Activated CD4-positive, CD25-positive, alpha-beta regulatory T cell treated with anti-CD3 and anti-CD28 coated beads, Interleukin-2, amount 50 U/mL, for 24 hours (primary cell): ENCODE measurements around the gene ZSCAN5C.
"Not testable (repeated sequence)": the region's sequence is repeated elsewhere in the genome, so short reads cannot be mapped to it uniquely, and the experiment has no call there.

Experiments used
- ATAC-seq, 2 donors: fragments of 150-1000 bp; cut with Tn5 transposase; one replicate each; pipeline ENCODE4 v1.10.0; 2021; ENCODE audit warnings: mild to moderate bottlenecking in 1 of 2, moderate library complexity in 1 of 2

Gene ZSCAN5C

GRCh38 chr19:56201973-56202372 lies at the start of gene ZSCAN5C:
Gene ZSCAN5C, plus strand, starts transcription at chr19:56202273. Its CDS starts 3,641 bp downstream, at chr19:56205914.
- no peak for ATAC-seq

GRCh38 chr19:56152644-56153043 lies 49.4 kb upstream of the ZSCAN5C start:
- no peak for ATAC-seq

- no peak for ATAC-seq
Measured at GRCh38 chr19:56153507-56153906, 48.6 kb upstream of the ZSCAN5C start.

GRCh38 chr19:56155124-56155687 lies 46.9 kb upstream of the ZSCAN5C start:
- ATAC-seq, result no peak

- no peak for ATAC-seq
Measured at GRCh38 chr19:56156768-56157167, 45.3 kb upstream of the ZSCAN5C start.

- ATAC-seq, result no peak
Measured at GRCh38 chr19:56158170-56158757, 43.8 kb upstream of the ZSCAN5C start.

- ATAC-seq, result no peak
Measured at GRCh38 chr19:56159009-56159559, 43.0 kb upstream of the ZSCAN5C start.

GRCh38 chr19:56159622-56160271 lies 42.3 kb upstream of the ZSCAN5C start:
- no peak for ATAC-seq

GRCh38 chr19:56161534-56161933 lies 40.5 kb upstream of the ZSCAN5C start:
- no peak for ATAC-seq

- ATAC-seq, result peak; percentile 82 to 86
Measured at GRCh38 chr19:56162258-56162657, 39.8 kb upstream of the ZSCAN5C start.

GRCh38 chr19:56163097-56163496 lies 39.0 kb upstream of the ZSCAN5C start:
- ATAC-seq, result no peak

GRCh38 chr19:56167064-56167578 lies 35.0 kb upstream of the ZSCAN5C start:
- no peak for ATAC-seq

GRCh38 chr19:56170261-56170660 lies 31.8 kb upstream of the ZSCAN5C start:
- ATAC-seq, result no peak

- no peak for ATAC-seq
Measured at GRCh38 chr19:56174086-56174485, 28.0 kb upstream of the ZSCAN5C start.

GRCh38 chr19:56174550-56174949 lies 27.5 kb upstream of the ZSCAN5C start:
- ATAC-seq, result no peak

GRCh38 chr19:56175861-56176307 lies 26.2 kb upstream of the ZSCAN5C start, which contains the start of gene GALP:
Gene GALP, plus strand, starts transcription at chr19:56176008. Its CDS starts 1,101 bp downstream, at chr19:56177109.
- ATAC-seq, result not testable (repeated sequence)

GRCh38 chr19:56176310-56176709 lies 25.8 kb upstream of the ZSCAN5C start:
- ATAC-seq, result not testable (repeated sequence)

- ATAC-seq, result no peak
Measured at GRCh38 chr19:56176881-56177280, 25.2 kb upstream of the ZSCAN5C start.

GRCh38 chr19:56177564-56178243 lies 24.4 kb upstream of the ZSCAN5C start:
- ATAC-seq, result no peak

GRCh38 chr19:56189785-56190184 lies 12.3 kb upstream of the ZSCAN5C start:
- ATAC-seq, result no peak

GRCh38 chr19:56191115-56191514 lies 11.0 kb upstream of the ZSCAN5C start:
- no peak for ATAC-seq

- no peak for ATAC-seq
Measured at GRCh38 chr19:56191711-56192110, 10.4 kb upstream of the ZSCAN5C start.
